HEK293 (cell line): ENCODE data around the gene EFCAB8.

ENCODE experiments used
- CTCF ChIA-PET: fragments of 350-600 bp; formaldehyde crosslinking; extraction: SDS; loops from one replicate; lab custom pipeline; 2021; ENCODE audit warnings: antibody characterized with exemption; lab: Yijun Ruan, JAX
- POLR2A ChIA-PET: fragments of 300-600 bp; formaldehyde crosslinking; extraction: SDS; loops from one replicate; lab custom pipeline; 2020; ENCODE audit warnings: antibody characterized with exemption, inconsistent platforms; lab: Yijun Ruan, JAX
- H3K27ac ChIP-seq: fragments of 200-500 bp; sonication (Bioruptor generic); 2 replicates; pipeline ENCODE4 v1.5.1; 2014; ENCODE audit warnings: low read depth, low read length, control low read depth, inconsistent platforms; ENCODE audit errors: extremely low read depth
- H3K36me3 ChIP-seq, 2 experiments: fragments of 200-500 bp in 1 of 2; sonication (Bioruptor generic) in 1 of 2; 1 replicate in 1 of 2; 2 replicates in 1 of 2; pipeline ENCODE4 v1.5.1; 2014 to 2017; ENCODE audit warnings: inconsistent platforms in 2 of 2, low read length in 2 of 2; ENCODE audit not compliant: control insufficient read depth in 2 of 2, insufficient read depth in 1 of 2
- H3K4me1 ChIP-seq: fragments of 200-500 bp; sonication (Bioruptor generic); 2 replicates; pipeline ENCODE4 v1.5.1; 2014; ENCODE audit warnings: mild to moderate bottlenecking, low read length, inconsistent platforms; ENCODE audit not compliant: control insufficient read depth, insufficient read depth
- H3K4me3 ChIP-seq: 2 replicates; pipeline ENCODE4 v1.5.1; 2011; ENCODE audit warnings: low read depth, mild to moderate bottlenecking, control low read depth, low read length, moderate library complexity
- H3K9me3 ChIP-seq: fragments of 200-500 bp; sonication (Bioruptor generic); 2 replicates; pipeline ENCODE4 v1.5.1; 2014; ENCODE audit warnings: low read depth, low read length, inconsistent platforms; ENCODE audit not compliant: control insufficient read depth, insufficient read depth
- AEBP2 ChIP-seq: fragments of 450-650 bp; formaldehyde crosslinking; IDR thresholded peaks from 2 replicates; pipeline ENCODE4 v1.5.1; 2016; ENCODE audit warnings: missing biosample characterization, missing genetic modification characterization, borderline replicate concordance
- EGR2 ChIP-seq: fragments of 450-650 bp; formaldehyde crosslinking; IDR thresholded peaks from 2 replicates; pipeline ENCODE4 v1.5.1; 2016; ENCODE audit warnings: low read depth, missing biosample characterization, missing genetic modification characterization
- FEZF1 ChIP-seq: fragments of 450-650 bp; formaldehyde crosslinking; IDR thresholded peaks from 2 replicates; pipeline ENCODE4 v1.5.1; 2016; ENCODE audit warnings: missing biosample characterization, missing genetic modification characterization
- ZBTB49 ChIP-seq: fragments of 450-650 bp; formaldehyde crosslinking; IDR thresholded peaks from 2 replicates; pipeline ENCODE4 v1.5.1; 2016; ENCODE audit warnings: missing biosample characterization, missing genetic modification characterization, low read depth
- ZBTB6 ChIP-seq: fragments of 450-650 bp; formaldehyde crosslinking; IDR thresholded peaks from 2 replicates; pipeline ENCODE4 v1.5.1; 2017; ENCODE audit warnings: missing biosample characterization, missing genetic modification characterization
- ZFP69B ChIP-seq: fragments of 450-650 bp; formaldehyde crosslinking; IDR thresholded peaks from 2 replicates; pipeline ENCODE4 v1.5.1; 2016; ENCODE audit warnings: missing biosample characterization, missing genetic modification characterization
- ZNF132 ChIP-seq: fragments of 450-650 bp; formaldehyde crosslinking; IDR thresholded peaks from 2 replicates; pipeline ENCODE4 v1.5.1; 2017; ENCODE audit warnings: missing biosample characterization, missing genetic modification characterization, borderline replicate concordance
- ZNF155 ChIP-seq: fragments of 450-650 bp; formaldehyde crosslinking; IDR thresholded peaks from 2 replicates; pipeline ENCODE4 v1.5.1; 2016; ENCODE audit warnings: missing biosample characterization, missing genetic modification characterization
- ZNF223 ChIP-seq: fragments of 450-650 bp; formaldehyde crosslinking; IDR thresholded peaks from 2 replicates; pipeline ENCODE4 v1.5.1; 2016; ENCODE audit warnings: missing biosample characterization, missing genetic modification characterization
- ZNF398 ChIP-seq: fragments of 450-650 bp; formaldehyde crosslinking; IDR thresholded peaks from 2 replicates; pipeline ENCODE4 v1.5.1; 2017; ENCODE audit warnings: missing biosample characterization, missing genetic modification characterization
- ZNF404 ChIP-seq: fragments of 450-650 bp; formaldehyde crosslinking; IDR thresholded peaks from 2 replicates; pipeline ENCODE4 v1.5.1; 2017; ENCODE audit warnings: missing biosample characterization, missing genetic modification characterization
- ZNF449 ChIP-seq: fragments of 450-650 bp; formaldehyde crosslinking; IDR thresholded peaks from 2 replicates; pipeline ENCODE4 v1.5.1; 2017; ENCODE audit warnings: missing biosample characterization, mild to moderate bottlenecking, missing genetic modification characterization, moderate library complexity
- ZNF624 ChIP-seq: fragments of 450-650 bp; formaldehyde crosslinking; IDR thresholded peaks from 2 replicates; pipeline ENCODE4 v1.5.1; 2017; ENCODE audit warnings: missing biosample characterization, missing genetic modification characterization
- ZNF639 ChIP-seq: fragments of 450-650 bp; formaldehyde crosslinking; IDR thresholded peaks from 2 replicates; pipeline ENCODE4 v1.5.1; 2016; ENCODE audit warnings: missing biosample characterization, missing genetic modification characterization
- ZNF692 ChIP-seq: fragments of 450-650 bp; formaldehyde crosslinking; IDR thresholded peaks from 2 replicates; pipeline ENCODE4 v1.5.1; 2016; ENCODE audit warnings: missing biosample characterization, missing genetic modification characterization
- ZNF837 ChIP-seq: fragments of 450-650 bp; formaldehyde crosslinking; IDR thresholded peaks from 2 replicates; pipeline ENCODE4 v1.5.1; 2016; ENCODE audit warnings: missing biosample characterization, missing genetic modification characterization
- ZSCAN30 ChIP-seq: fragments of 450-650 bp; IDR thresholded peaks from 2 replicates; pipeline ENCODE4 v1.5.1; 2018; ENCODE audit warnings: missing biosample characterization, mild to moderate bottlenecking, missing genetic modification characterization, moderate library complexity
- ZXDB ChIP-seq: fragments of 450-650 bp; formaldehyde crosslinking; IDR thresholded peaks from 2 replicates; pipeline ENCODE4 v1.5.1; 2016; ENCODE audit warnings: missing biosample characterization, missing genetic modification characterization

Gene EFCAB8

GRCh38 chr20:32972181-32973076 is 113.7 kb downstream of the EFCAB8 start (continued):
- TF ChIP-seq AEBP2 (tag by site-specific recombination) = no peak
- TF ChIP-seq ZNF223 (tag by site-specific recombination) = no peak
- TF ChIP-seq ZFP69B (tag by site-specific recombination) = no peak
- no peak for TF ChIP-seq ZNF624 (tag by site-specific recombination)
- no peak for TF ChIP-seq EGR2 (tag by site-specific recombination)

- Histone ChIP-seq H3K36me3 (no peaks in the 10 kb centered on the region), H3K4me3 (no peak overlapping the region), H3K27ac (no peak overlapping the region), H3K4me1 (no peaks in the 10 kb centered on the region), H3K9me3 (no peaks in the 10 kb centered on the region)
- ChIA-PET POLR2A (no interaction called here), CTCF (interaction anchor here (1.1 kb wide), 1 partner anchor 28 kb away, joined by 4 read pairs; no protein-coding TSS in a partner anchor)
- TF ChIP-seq ZNF692 (tag by site-specific recombination) (no peak), ZNF837 (no peak), ZNF404 (tag by site-specific recombination) (no peak), ZNF398 (tag by site-specific recombination) (no peak), ZFP69B (tag by site-specific recombination) (no peak), ZSCAN30 (tag by site-specific recombination) (no peak), ZXDB (tag by site-specific recombination) (no peak), ZNF223 (tag by site-specific recombination) (no peak), ZNF132 (tag by site-specific recombination) (no peak), ZNF155 (tag by site-specific recombination) (no peak), FEZF1 (tag by site-specific recombination) (no peak), ZBTB6 (tag by site-specific recombination) (no peak), AEBP2 (tag by site-specific recombination) (no peak), ZNF639 (tag by site-specific recombination) (no peak), ZNF624 (tag by site-specific recombination) (no peak), ZNF449 (tag by site-specific recombination) (no peak), ZBTB49 (tag by site-specific recombination) (no peak)
These were observed 114.5 kb downstream of the EFCAB8 start for GRCh38 chr20:32973077-32973717.
